Erythroblast (primary cell): Measurements from ENCODE around the gene TTC16.

Experiments used
- GATA1 ChIP-seq: IDR thresholded peaks from 2 replicates; pipeline ENCODE4 v1.6.1; 2011; ENCODE audit warnings: low read depth, mild to moderate bottlenecking, control low read depth, low read length, moderate library complexity
- POLR2A ChIP-seq: IDR thresholded peaks from 2 replicates; pipeline ENCODE4 v1.6.1; 2011; ENCODE audit warnings: mild to moderate bottlenecking, low read length

- no peak for TF ChIP-seq POLR2A
- TF ChIP-seq GATA1, result no peak
Observed at GRCh38 chr9:127768698-127769097, 52.8 kb downstream of the TTC16 start.
